Left forelimb (tissue), 1 donor: ENCODE results near the gene PKIG.

Experiments
- DNase-seq: peaks from one replicate; pipeline ENCODE4 v3.0.0-alpha.2; 2018; ENCODE audit warnings: low spot score

The PKIG gene

GRCh38 chr20:44619294-44619693 is 36.9 kb downstream of the PKIG start:
- DNase-seq, result no peak

GRCh38 chr20:44620030-44620429 is 37.7 kb downstream of the PKIG start:
- no peak for DNase-seq

- DNase-seq, result no peak
Measured at GRCh38 chr20:44621325-44621724, 38.9 kb downstream of the PKIG start.

- DNase-seq, result no peak
Measured at GRCh38 chr20:44621939-44622338, 39.6 kb downstream of the PKIG start.

GRCh38 chr20:44622501-44623270 is 40.3 kb downstream of the PKIG start:
- DNase-seq, result no peak

- no peak for DNase-seq
Measured at GRCh38 chr20:44624152-44624551, 41.8 kb downstream of the PKIG start.

- DNase-seq, result no peak
Measured at GRCh38 chr20:44624743-44625271, 42.4 kb downstream of the PKIG start.

GRCh38 chr20:44625361-44625760 is 43.0 kb downstream of the PKIG start:
- DNase-seq, result no peak

- no peak for DNase-seq
Measured at GRCh38 chr20:44626278-44626677, 43.9 kb downstream of the PKIG start.

- DNase-seq, result no peak
Measured at GRCh38 chr20:44627364-44628010, 45.1 kb downstream of the PKIG start.

GRCh38 chr20:44629017-44629385 is 46.6 kb downstream of the PKIG start:
- DNase-seq, result no peak

GRCh38 chr20:44629542-44629941 is 47.2 kb downstream of the PKIG start:
- no peak for DNase-seq

GRCh38 chr20:44630297-44630696 is 47.9 kb downstream of the PKIG start:
- DNase-seq, result no peak

GRCh38 chr20:44632103-44632752 is 49.8 kb downstream of the PKIG start:
- no peak for DNase-seq

- DNase-seq, result no peak
Measured at GRCh38 chr20:44633187-44633810, 50.9 kb downstream of the PKIG start.

GRCh38 chr20:44633872-44634600 is 51.7 kb downstream of the PKIG start:
- no peak for DNase-seq

GRCh38 chr20:44635877-44636276 is 53.5 kb downstream of the PKIG start:
- DNase-seq, result no peak

GRCh38 chr20:44637042-44637441 is 54.7 kb downstream of the PKIG start:
- DNase-seq, result no peak

GRCh38 chr20:44637522-44638372 is 55.4 kb downstream of the PKIG start:
- no peak for DNase-seq

- DNase-seq, result no peak
Measured at GRCh38 chr20:44640522-44640921, 58.1 kb downstream of the PKIG start.

- DNase-seq, result no peak
Measured at GRCh38 chr20:44641325-44641724, 58.9 kb downstream of the PKIG start.
